H1 (cell line): ENCODE data around the gene HDLBP. TPM values are rescaled to one million over a fixed set of nuclear protein-coding genes. Genes with fewer than 3 reads are reported as not detected.

Experiments used
- CTCF ChIA-PET: fragments of 300-600 bp; sonication (Branson Sonifier 250); formaldehyde crosslinking; loops from one replicate; lab custom pipeline; 2021; ENCODE audit not compliant: partially characterized antibody; lab: Charles Lee
- POLR2A ChIA-PET: fragments of 300-600 bp; sonication (Branson Sonifier 250); formaldehyde crosslinking; loops from one replicate; lab custom pipeline; 2021; ENCODE audit warnings: inconsistent platforms; ENCODE audit not compliant: partially characterized antibody; lab: Charles Lee
- DNase-seq, 2 experiments: peaks; one replicate each; pipeline versions ENCODE4 v3.0.0 to v3.0.0-alpha.2; 2010 to 2022; ENCODE audit warnings: low spot score in 2 of 2, low read depth in 1 of 2, mixed read lengths in 1 of 2
- FAIRE-seq: peaks from 2 replicates; lab custom pipeline; 2011; peaks lifted over from hg19 to GRCh38; lab: Jason Lieb, UNC
- H2AFZ ChIP-seq: 2 replicates; pipeline ENCODE4 v1.8.1; 2012; ENCODE audit warnings: low read length, inconsistent platforms
- H2AK5ac ChIP-seq: 2 replicates; pipeline ENCODE4 v1.6.1; 2013; ENCODE audit warnings: low read depth, low read length
- H2BK120ac ChIP-seq: replicated peaks from 2 replicates; pipeline ENCODE3; 2013; ENCODE audit warnings: low read depth, low read length, inconsistent platforms
- H2BK12ac ChIP-seq: 2 replicates; pipeline ENCODE4 v1.6.1; 2013; ENCODE audit warnings: low read depth, low read length
- H2BK15ac ChIP-seq: 2 replicates; pipeline ENCODE4 v1.6.1; 2013; ENCODE audit warnings: low read length
- H2BK20ac ChIP-seq: 2 replicates; pipeline ENCODE4 v1.6.1; 2013; ENCODE audit warnings: low read length
- H2BK5ac ChIP-seq: 2 replicates; pipeline ENCODE4 v1.6.1; 2013; ENCODE audit warnings: low read depth, low read length
- H3K14ac ChIP-seq: 2 replicates; pipeline ENCODE4 v1.6.1; 2013; ENCODE audit warnings: inconsistent platforms; ENCODE audit not compliant: insufficient read length
- H3K18ac ChIP-seq: 2 replicates; pipeline ENCODE4 v1.6.1; 2013; ENCODE audit warnings: low read length; ENCODE audit errors: extremely low read depth
- H3K23ac ChIP-seq: 2 replicates; pipeline ENCODE4 v1.6.1; 2013; ENCODE audit warnings: inconsistent platforms; ENCODE audit not compliant: insufficient read length
- H3K23me2 ChIP-seq: 2 replicates; pipeline ENCODE4 v1.6.1; 2013; ENCODE audit warnings: low read depth, low read length
- H3K27ac ChIP-seq: 2 replicates; pipeline ENCODE4 v1.6.1; 2011; ENCODE audit warnings: low read depth, low read length, inconsistent platforms
- H3K27me3 ChIP-seq, 4 experiments: replicated peaks in 1 of 4; 1 replicate in 1 of 4; 2 replicates in 3 of 4; pipeline versions ENCODE4 v1.6.1 to v1.8.1; 2011 to 2013; ENCODE audit warnings: low read length in 3 of 4, mild to moderate bottlenecking in 3 of 4, inconsistent platforms in 2 of 4, mixed read lengths in 2 of 4, moderate library complexity in 1 of 4; ENCODE audit not compliant: control insufficient read depth in 3 of 4, insufficient read depth in 3 of 4; ENCODE audit errors: extremely low read depth in 1 of 4
- H3K36me3 ChIP-seq, 4 experiments: 2 replicates each; pipeline versions ENCODE4 v1.6.1 to v1.8.1; 2011 to 2013; ENCODE audit warnings: mild to moderate bottlenecking in 4 of 4, low read length in 3 of 4, moderate library complexity in 2 of 4, control low read depth in 1 of 4, inconsistent platforms in 1 of 4; ENCODE audit not compliant: insufficient read depth in 4 of 4, control insufficient read depth in 2 of 4
- H3K4ac ChIP-seq: replicated peaks from 2 replicates; pipeline ENCODE3; 2013; ENCODE audit warnings: low read length, low read depth, mixed read lengths, inconsistent platforms; ENCODE audit not compliant: insufficient read length
- H3K4me1 ChIP-seq, 4 experiments: replicated peaks in 1 of 4; 1 replicate in 1 of 4; 2 replicates in 3 of 4; pipeline versions ENCODE4 v1.6.1 to v1.8.1; 2011 to 2013; ENCODE audit warnings: low read length in 3 of 4, inconsistent platforms in 2 of 4, mixed read lengths in 1 of 4; ENCODE audit not compliant: insufficient read depth in 4 of 4, control insufficient read depth in 3 of 4
- H3K4me2 ChIP-seq, 2 experiments: 2 replicates each; pipeline versions ENCODE4 v1.6.1 to v1.8.1; 2011 to 2013; ENCODE audit warnings: low read depth in 2 of 2, low read length in 2 of 2, control low read depth in 1 of 2, inconsistent platforms in 1 of 2, mild to moderate bottlenecking in 1 of 2; ENCODE audit not compliant: insufficient read depth in 1 of 2
- H3K4me3 ChIP-seq, 4 experiments: fragments of 200-600, 300-600 bp in 1 of 4; sonication (generic), shearing (Covaris generic), sonication (Bioruptor Twin) in 1 of 4; 2 replicates each; pipeline versions ENCODE4 v1.5.1 to v1.8.1; 2011 to 2016; ENCODE audit warnings: low read length in 4 of 4, low read depth in 3 of 4, control low read depth in 2 of 4, inconsistent platforms in 2 of 4, mild to moderate bottlenecking in 2 of 4, mixed read lengths in 1 of 4, moderate library complexity in 1 of 4; ENCODE audit not compliant: insufficient read depth in 2 of 4; ENCODE audit errors: extremely low read depth in 1 of 4
- H3K56ac ChIP-seq: replicated peaks from 2 replicates; pipeline ENCODE3; 2013; ENCODE audit warnings: low read depth, mild to moderate bottlenecking, mixed read lengths, low read length, inconsistent platforms; ENCODE audit not compliant: insufficient read length
- H3K79me1 ChIP-seq: 2 replicates; pipeline ENCODE4 v1.6.1; 2013; ENCODE audit warnings: low read depth, low read length, control low read depth
- H3K79me2 ChIP-seq, 2 experiments: 2 replicates each; pipeline versions ENCODE4 v1.6.1 to v1.8.1; 2012 to 2013; ENCODE audit warnings: low read length in 2 of 2, mild to moderate bottlenecking in 2 of 2, inconsistent platforms in 1 of 2; ENCODE audit not compliant: insufficient read depth in 2 of 2, control insufficient read depth in 1 of 2
- H3K9ac ChIP-seq, 4 experiments: replicated peaks in 1 of 4; 1 replicate in 1 of 4; 2 replicates in 3 of 4; pipeline versions ENCODE4 v1.6.1 to v1.8.1; 2011 to 2013; ENCODE audit warnings: low read depth in 3 of 4, low read length in 3 of 4, control low read depth in 2 of 4, mild to moderate bottlenecking in 2 of 4, moderate library complexity in 2 of 4, inconsistent platforms in 1 of 4; ENCODE audit errors: extremely low read depth in 1 of 4
- H3K9me3 ChIP-seq, 2 experiments: 2 replicates each; pipeline versions ENCODE4 v1.6.1 to v1.8.1; 2012 to 2013; ENCODE audit warnings: mild to moderate bottlenecking in 2 of 2, moderate library complexity in 2 of 2, control low read depth in 1 of 2, inconsistent platforms in 1 of 2, low read depth in 1 of 2, low read length in 1 of 2, mixed read lengths in 1 of 2; ENCODE audit not compliant: insufficient read depth in 2 of 2
- H4K20me1 ChIP-seq, 2 experiments: replicated peaks in 1 of 2; 2 replicates each; pipeline versions ENCODE3 to v1.8.1; 2011 to 2013; ENCODE audit warnings: inconsistent platforms in 2 of 2, low read length in 2 of 2, mild to moderate bottlenecking in 1 of 2; ENCODE audit not compliant: insufficient read depth in 2 of 2, control insufficient read depth in 1 of 2
- H4K5ac ChIP-seq: 2 replicates; pipeline ENCODE4 v1.6.1; 2013; ENCODE audit warnings: low read length, low read depth, mixed read lengths, inconsistent platforms; ENCODE audit not compliant: insufficient read length
- H4K8ac ChIP-seq: 2 replicates; pipeline ENCODE4 v1.8.0; 2013; ENCODE audit warnings: mild to moderate bottlenecking, moderate library complexity, low read length, inconsistent platforms; ENCODE audit not compliant: insufficient read depth; ENCODE audit errors: extremely low read depth
- H4K91ac ChIP-seq: replicated peaks from 2 replicates; pipeline ENCODE3; 2013; ENCODE audit warnings: low read length, mixed read lengths, inconsistent platforms; ENCODE audit not compliant: insufficient read length
- CREB1 ChIP-seq: IDR thresholded peaks from 2 replicates; pipeline ENCODE4 v1.6.1; 2012; ENCODE audit warnings: inconsistent platforms
- SIX5 ChIP-seq: IDR thresholded peaks from 2 replicates; pipeline ENCODE4 v1.6.1; 2011; ENCODE audit warnings: mild to moderate bottlenecking, low read depth, low read length
- TBP ChIP-seq: IDR thresholded peaks from 2 replicates; pipeline ENCODE4 v1.6.1; 2011; ENCODE audit warnings: low read depth, low read length, improper control_type of control experiment
- WGBS, 2 experiments: shearing (Covaris generic) in 1 of 2; methylation state at CpG; one replicate each; pipeline versions ENCODE4 v1.1.6 to v1.1.7; 2013 to 2015; ENCODE audit warnings: low lambda C conversion rate in 2 of 2, mixed read lengths in 2 of 2, inconsistent platforms in 1 of 2, low coverage in 1 of 2, missing lambda C conversion rate in 1 of 2; ENCODE audit not compliant: insufficient replicate concordance in 2 of 2, insufficient coverage in 1 of 2, insufficient read length in 1 of 2; ENCODE audit errors: extremely low coverage in 1 of 2, missing lambda C conversion rate in 1 of 2; 5-methylcytosine and 5-hydroxymethylcytosine counted together
- polyA plus RNA-seq, 7 experiments: library from polyadenylated mRNA; depleted of rRNA in 3 of 7; stranded (reverse) in 5 of 7; unstranded in 2 of 7; fragments of >200 nt in 5 of 7; fragments of 200-250 nt in 2 of 7; gene quantifications; 1 replicate in 5 of 7; 2 replicates in 1 of 7; 4 replicates in 1 of 7; pipeline versions ENCODE4 v1.2.1 to v1.2.3, GENCODE V29; 2011 to 2013; ENCODE audit warnings: missing spikeins in 2 of 7, mixed read lengths in 2 of 7
- total RNA-seq: library from RNA; stranded (reverse); fragmentation: NEBNext Ultra II Directional; extraction: Animal tissue kit (Norgen Biotek cat#: 25700); gene quantifications from 2 replicates; pipeline ENCODE4 v1.2.1, GENCODE V29; 2021

HDLBP gene
- total and polyA plus RNA-seq, 2 of the 8 experiments (the other 6 are each of a cell fraction or from before 2014, with no cell fraction given), result 185 to 360 TPM

DNA sequence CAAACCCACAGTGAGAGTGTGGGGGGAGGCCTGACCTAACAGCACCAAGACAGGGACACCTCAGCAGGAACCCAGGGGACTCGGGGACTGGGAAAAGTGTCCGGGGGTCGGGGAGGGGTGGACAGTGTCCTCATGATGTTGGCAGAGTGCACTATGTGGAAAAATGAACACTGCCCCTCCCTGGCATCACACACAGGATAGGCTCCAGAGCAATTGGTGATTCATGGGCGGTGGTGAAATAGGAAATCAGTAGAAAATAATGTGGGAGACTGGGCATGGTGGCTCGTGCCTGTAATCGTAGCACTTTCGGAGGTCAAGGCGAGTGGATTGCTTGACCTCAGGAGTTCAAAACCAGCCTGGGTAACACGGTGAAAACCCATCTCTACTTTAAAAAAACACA is 130.6 kb downstream of the HDLBP start:
- Histone ChIP-seq H2AK5ac (no peak overlapping the region), H2BK5ac (no peak overlapping the region), H3K27me3 (no peaks in the 10 kb centered on the region), H3K36me3 (no peaks in the 10 kb centered on the region)
- TF ChIP-seq TBP (no peak), SIX5 (no peak), CREB1 (no peak)
- TF ChIP-seq, all 59 proteins: peak for 0
- no peak overlapping the region for H3K56ac ChIP-seq
- no peak overlapping the region for H3K18ac ChIP-seq
- no peak overlapping the region for H4K91ac ChIP-seq
- H3K27ac ChIP-seq, result no peak overlapping the region
- ChIA-PET CTCF (interaction anchor here (1.4 kb wide), 1 partner anchor 13 kb away, joined by 4 read pairs; no protein-coding TSS in a partner anchor), POLR2A (interaction anchor here (1.4 kb wide), 1 partner anchor 35 kb away, joined by 3 read pairs; the partner anchor contains the start of gene PASK)
- H4K20me1 ChIP-seq, result peaks cover 0 to 3% of the 10 kb centered on the region in 2 experiments
- no peak overlapping the region for H2BK15ac ChIP-seq
- H2BK20ac ChIP-seq, result no peak overlapping the region
- DNase-seq (no peak), FAIRE-seq (no peak)
- no peak overlapping the region for H2BK120ac ChIP-seq
- no peak overlapping the region for H4K5ac ChIP-seq
- no peak overlapping the region for H3K14ac ChIP-seq
- H3K23me2 ChIP-seq, result no peaks in the 10 kb centered on the region
- WGBS, 2 experiments, result 78% methylated on average over 9 of the region's 9 CpGs; no CpG with 5 or more reads in 1 of the 2 experiments
- H3K4me3 ChIP-seq, result no peak overlapping the region
- H3K4me1 ChIP-seq, result peaks cover 0 to 14% (median 7%) of the 10 kb centered on the region in 4 experiments; a peak in 6 of 7 replicates
- H4K8ac ChIP-seq, result no peak overlapping the region
- H3K9me3 ChIP-seq, result no peaks in the 10 kb centered on the region
- H3K4ac ChIP-seq, result no peak overlapping the region
- no peak overlapping the region for H2BK12ac ChIP-seq
- no peaks in the 10 kb centered on the region for H3K79me1 ChIP-seq
- no peak overlapping the region for H2AFZ ChIP-seq
- H3K4me2 ChIP-seq, result no peak overlapping the region
- no peaks in the 10 kb centered on the region for H3K79me2 ChIP-seq
- H3K9ac ChIP-seq, result no peak overlapping the region
- no peak overlapping the region for H3K23ac ChIP-seq
